Measurements from ENCODE around the gene KCNH1. TPM values are rescaled to one million over a fixed set of nuclear protein-coding genes. Genes with fewer than 3 reads are reported as not detected.

The KCNH1 gene
- total and polyA plus RNA-seq, 9 of the 15 experiments (the other 6 are each of a cell fraction or from before 2014, with no cell fraction given) = not detected

GRCh38 chr1:211019266-211019665 is 114.7 kb downstream of the KCNH1 start (continued):
- TF ChIP-seq RBM15 (IDR thresholded peaks at IDR 0.05; ENCODE audit: insufficient read depth, low read length) (no peak), MCM3 (IDR thresholded peaks at IDR 0.05) (no peak), NFIC (IDR thresholded peaks at IDR 0.05) (peak; percentile 91)

- Histone ChIP-seq H3K4me3 (no peak overlapping the region), H2AFZ (ENCODE audit: low read depth, low read length) (no peak overlapping the region), H3K4me1 (replicated peaks in 1 of 2; ENCODE audit: control insufficient read depth in 2 of 2, insufficient read depth in 2 of 2, low read length in 2 of 2) (no peaks in the 10 kb centered on the region), H3K9me1 (ENCODE audit: control insufficient read depth, insufficient read depth, low read length) (no peaks in the 10 kb centered on the region), H3K27me3 (ENCODE audit: control insufficient read depth in 2 of 2, insufficient read depth in 2 of 2, low read length in 2 of 2) (no peaks in the 10 kb centered on the region), H3K9ac (ENCODE audit: insufficient read depth in 1 of 2, low read depth in 2 of 2, low read length in 2 of 2) (no peak overlapping the region), H3K36me3 (ENCODE audit: control insufficient read depth, insufficient read depth, low read length) (no peaks in the 10 kb centered on the region), H3K4me2 (ENCODE audit: insufficient read depth, low read length) (no peak overlapping the region), H3K79me2 (ENCODE audit: control insufficient read depth, insufficient read depth, low read length) (no peaks in the 10 kb centered on the region), H3K27ac (ENCODE audit: extremely low read depth, low read depth, low read length) (no peak overlapping the region), H3K9me3 (replicated peaks; ENCODE audit: control insufficient read depth, insufficient read depth, low read depth, low read length) (no peaks in the 10 kb centered on the region), H4K20me1 (replicated peaks; ENCODE audit: control insufficient read depth, insufficient read depth, low read length) (no peaks in the 10 kb centered on the region)
- in situ Hi-C loops (cut with MboI) (no loop called here), intact Hi-C loops (cut with micrococcal nuclease) (no loop called here)
- WGBS (ENCODE audit: insufficient coverage, low coverage, missing lambda C conversion rate) = 0% methylated on average over 5 of the region's 5 CpGs
- CTCF ChIA-PET (ENCODE audit: low intra/inter-chr PET ratio) = no interaction called here
- no peak for DNase-seq (ENCODE audit: extremely low read depth in 1 of 4, low spot score in 3 of 4)
- BruUV-seq (replicated peaks) = no TSS peak
- no peak for FAIRE-seq
- ATAC-seq = no peak
- POLR2A ChIA-PET = no interaction called here
- TF ChIP-seq NELFE (IDR thresholded peaks at IDR 0.05; ENCODE audit: insufficient read depth, insufficient read length) (no peak), MEIS2 (IDR thresholded peaks at IDR 0.05; ENCODE audit: partially characterized antibody) (no peak), MGA (IDR thresholded peaks at IDR 0.05) (no peak), MAFG (tag; conservative IDR thresholded peaks at IDR 0.05) (no peak), EWSR1 (IDR thresholded peaks at IDR 0.05; ENCODE audit: borderline replicate concordance, low read depth, partially characterized antibody) (no peak), MEF2D (tag; conservative IDR thresholded peaks at IDR 0.05; ENCODE audit: low read depth) (no peak), SIN3B (IDR thresholded peaks at IDR 0.05; ENCODE audit: low read depth) (no peak), SMAD3 (CRISPR knock-in tag; conservative IDR thresholded peaks at IDR 0.05) (no peak), ZNF75A (CRISPR knock-in tag; IDR thresholded peaks at IDR 0.05) (no peak), FOSL1 (tag; conservative IDR thresholded peaks at IDR 0.05) (no peak)
These were observed 115.3 kb downstream of the KCNH1 start for GRCh38 chr1:211018690-211019089.
